ENCODE data around the gene RAB36.

DNA sequence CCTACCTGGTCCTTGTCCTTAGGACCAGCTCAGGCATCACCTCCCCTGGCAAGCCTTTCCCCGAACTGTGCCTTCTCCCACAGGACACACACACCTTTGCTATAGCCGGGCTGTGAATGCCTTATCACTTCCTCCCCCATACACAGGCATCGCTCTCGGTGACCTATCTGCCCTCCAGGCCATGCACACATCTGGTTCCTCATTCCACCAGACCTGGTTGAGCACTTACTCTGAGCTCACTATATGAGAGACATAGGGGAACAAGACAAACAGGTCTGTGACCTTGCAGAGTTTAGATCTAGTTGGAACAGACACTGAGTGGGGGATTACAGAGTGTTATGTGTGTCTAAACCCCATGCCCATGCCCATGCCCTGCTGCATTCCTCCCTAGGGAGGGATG is 31.9 kb downstream of the RAB36 start:
- TF ChIP-seq CTCF (IDR thresholded peaks at IDR 0.05) = no peak
- no peak for TF ChIP-seq POLR2AphosphoS5 (IDR thresholded peaks at IDR 0.05)
- TF ChIP-seq POLR2A (IDR thresholded peaks at IDR 0.05; ENCODE audit: low read depth) = no peak

Measured in esophagus muscularis mucosa (tissue), 3 donors.